RWPE2 (cell line): ENCODE data around the gene HOXB5.

Experiments used
- ATAC-seq: fragments of 200-7000 bp; cut with Tn5 transposase; 3 replicates; pipeline ENCODE4 v1.9.1; 2021; ENCODE audit warnings: low read depth
- DNase-seq: peaks from one replicate; pipeline ENCODE4 v3.0.0-alpha.2; 2020; ENCODE audit warnings: low spot score
- H3K27ac ChIP-seq: fragments of 450-650 bp; 2 replicates; pipeline ENCODE4 v1.5.1; 2017; ENCODE audit warnings: mild to moderate bottlenecking; ENCODE audit not compliant: poor library complexity, severe bottlenecking
- H3K27me3 ChIP-seq: fragments of 250-450 bp; sonication (Bioruptor Pico); 2 replicates; pipeline ENCODE4 v1.5.1; 2021; ENCODE audit warnings: mild to moderate bottlenecking, moderate library complexity; ENCODE audit not compliant: insufficient read depth, poor library complexity, severe bottlenecking
- H3K36me3 ChIP-seq: fragments of 250-450 bp; sonication (Bioruptor Pico); 2 replicates; pipeline ENCODE4 v1.5.1; 2020; ENCODE audit warnings: low read depth, mild to moderate bottlenecking, moderate library complexity
- H3K4me1 ChIP-seq: fragments of 250-450 bp; sonication (Bioruptor Pico); 2 replicates; pipeline ENCODE4 v1.5.1; 2021; ENCODE audit warnings: mild to moderate bottlenecking, moderate library complexity; ENCODE audit not compliant: insufficient read depth, poor library complexity, severe bottlenecking
- H3K4me3 ChIP-seq: fragments of 250-450 bp; sonication (Bioruptor Pico); 2 replicates; pipeline ENCODE4 v1.5.1; 2021; ENCODE audit warnings: mild to moderate bottlenecking, moderate library complexity; ENCODE audit not compliant: severe bottlenecking
- H3K9me3 ChIP-seq: fragments of 250-450 bp; sonication (Bioruptor Pico); 2 replicates; pipeline ENCODE4 v1.5.1; 2021; ENCODE audit warnings: mild to moderate bottlenecking, moderate library complexity; ENCODE audit not compliant: severe bottlenecking
- TF ChIP-seq, protein P1 (sequence below): fragments of 450-650 bp; IDR thresholded peaks from one replicate; pipeline ENCODE4 v1.5.1; 2017; ENCODE audit warnings: mild to moderate bottlenecking, moderate library complexity; ENCODE audit not compliant: poor library complexity, severe bottlenecking

HOXB5 gene

GRCh38 chr17:48601207-48601538 is 7.6 kb upstream of the HOXB5 start:
- ATAC-seq (no peak), DNase-seq (no peak)
- no peaks in the 10 kb centered on the region for H3K27me3 ChIP-seq
- no peak overlapping the region for H3K4me3 ChIP-seq
- H3K36me3 ChIP-seq = no peaks in the 10 kb centered on the region
- no peaks in the 10 kb centered on the region for H3K9me3 ChIP-seq
- TF ChIP-seq, protein P1, sequence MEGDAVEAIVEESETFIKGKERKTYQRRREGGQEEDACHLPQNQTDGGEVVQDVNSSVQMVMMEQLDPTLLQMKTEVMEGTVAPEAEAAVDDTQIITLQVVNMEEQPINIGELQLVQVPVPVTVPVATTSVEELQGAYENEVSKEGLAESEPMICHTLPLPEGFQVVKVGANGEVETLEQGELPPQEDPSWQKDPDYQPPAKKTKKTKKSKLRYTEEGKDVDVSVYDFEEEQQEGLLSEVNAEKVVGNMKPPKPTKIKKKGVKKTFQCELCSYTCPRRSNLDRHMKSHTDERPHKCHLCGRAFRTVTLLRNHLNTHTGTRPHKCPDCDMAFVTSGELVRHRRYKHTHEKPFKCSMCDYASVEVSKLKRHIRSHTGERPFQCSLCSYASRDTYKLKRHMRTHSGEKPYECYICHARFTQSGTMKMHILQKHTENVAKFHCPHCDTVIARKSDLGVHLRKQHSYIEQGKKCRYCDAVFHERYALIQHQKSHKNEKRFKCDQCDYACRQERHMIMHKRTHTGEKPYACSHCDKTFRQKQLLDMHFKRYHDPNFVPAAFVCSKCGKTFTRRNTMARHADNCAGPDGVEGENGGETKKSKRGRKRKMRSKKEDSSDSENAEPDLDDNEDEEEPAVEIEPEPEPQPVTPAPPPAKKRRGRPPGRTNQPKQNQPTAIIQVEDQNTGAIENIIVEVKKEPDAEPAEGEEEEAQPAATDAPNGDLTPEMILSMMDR = no peak
- H3K27ac ChIP-seq = no peak overlapping the region
- H3K4me1 ChIP-seq = peaks cover 13% of the 10 kb centered on the region

DNA sequence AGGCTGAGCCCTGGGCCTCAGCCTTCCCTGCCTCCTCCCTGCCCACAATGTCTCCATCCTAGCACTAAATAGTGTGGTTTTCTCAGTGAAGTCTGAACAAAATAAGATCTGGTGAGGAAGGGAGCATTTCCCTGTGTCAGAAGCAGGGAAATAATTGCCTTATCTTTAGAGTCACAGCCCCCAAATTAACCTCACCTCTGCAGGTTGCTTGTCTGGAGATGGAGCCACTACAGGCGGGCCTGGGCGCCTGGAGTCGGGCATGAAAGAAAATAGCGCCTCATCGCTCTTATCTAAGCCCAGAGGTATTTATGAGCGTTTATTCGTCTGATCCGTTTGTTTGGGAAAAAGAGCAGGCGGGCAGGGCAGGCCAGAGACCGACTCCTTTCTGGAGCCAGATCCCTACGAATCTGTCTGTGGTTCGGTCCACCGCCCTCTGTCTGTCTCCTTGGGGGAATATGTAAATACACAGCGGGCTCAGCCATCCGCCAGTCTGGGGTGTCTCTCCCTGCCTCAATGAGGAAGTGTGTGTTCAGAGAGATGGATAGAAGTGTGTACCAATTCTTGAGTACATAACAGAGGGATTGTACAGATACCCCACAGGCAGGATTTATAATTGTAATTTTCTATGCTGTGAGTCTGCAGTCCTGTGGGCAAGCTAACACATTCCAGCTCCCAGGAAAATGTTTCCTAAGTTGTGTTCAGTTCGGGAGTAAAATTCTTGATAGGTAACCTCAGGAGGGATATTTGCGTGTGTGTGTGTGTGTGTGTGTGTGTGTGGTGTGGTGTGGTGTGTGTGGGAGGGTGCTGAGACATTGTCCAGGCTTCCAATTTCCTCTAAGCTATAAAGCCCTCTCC is 6.9 kb upstream of the HOXB5 start:
- ATAC-seq (no peak), DNase-seq (no peak)
- no peaks in the 10 kb centered on the region for H3K36me3 ChIP-seq
- H3K9me3 ChIP-seq = no peaks in the 10 kb centered on the region
- no peak overlapping the region for H3K27ac ChIP-seq
- H3K4me3 ChIP-seq = no peak overlapping the region
- no peaks in the 10 kb centered on the region for H3K27me3 ChIP-seq
- peaks cover 13% of the 10 kb centered on the region for H3K4me1 ChIP-seq
- TF ChIP-seq, protein P1 = no peak

DNA sequence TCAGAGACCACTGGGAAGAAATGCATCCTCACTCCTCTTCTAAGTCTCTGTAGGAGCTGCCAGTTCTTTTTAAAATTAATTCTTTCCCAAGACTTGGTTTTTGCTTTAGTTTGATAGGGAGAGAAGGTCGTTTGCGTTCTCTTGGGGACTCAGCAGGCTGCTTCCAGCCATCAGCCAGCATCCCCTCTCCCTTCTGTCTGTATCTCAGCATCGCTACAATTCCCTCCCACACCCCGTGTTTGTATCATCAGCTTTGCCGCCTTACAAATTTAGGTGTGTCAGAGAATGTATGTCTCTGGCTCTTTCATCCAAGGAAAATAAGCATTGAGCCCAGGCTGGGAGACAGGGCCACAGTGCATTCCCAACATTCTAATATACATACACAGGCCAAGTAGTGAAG is 5.8 kb upstream of the HOXB5 start:
- DNase-seq (no peak), ATAC-seq (no peak)
- peaks cover 6% of the 10 kb centered on the region for H3K4me1 ChIP-seq
- no peak overlapping the region for H3K27ac ChIP-seq
- no peak overlapping the region for H3K4me3 ChIP-seq
- H3K27me3 ChIP-seq = no peaks in the 10 kb centered on the region
- no peaks in the 10 kb centered on the region for H3K9me3 ChIP-seq
- H3K36me3 ChIP-seq = no peaks in the 10 kb centered on the region
- TF ChIP-seq, protein P1 = no peak

DNA sequence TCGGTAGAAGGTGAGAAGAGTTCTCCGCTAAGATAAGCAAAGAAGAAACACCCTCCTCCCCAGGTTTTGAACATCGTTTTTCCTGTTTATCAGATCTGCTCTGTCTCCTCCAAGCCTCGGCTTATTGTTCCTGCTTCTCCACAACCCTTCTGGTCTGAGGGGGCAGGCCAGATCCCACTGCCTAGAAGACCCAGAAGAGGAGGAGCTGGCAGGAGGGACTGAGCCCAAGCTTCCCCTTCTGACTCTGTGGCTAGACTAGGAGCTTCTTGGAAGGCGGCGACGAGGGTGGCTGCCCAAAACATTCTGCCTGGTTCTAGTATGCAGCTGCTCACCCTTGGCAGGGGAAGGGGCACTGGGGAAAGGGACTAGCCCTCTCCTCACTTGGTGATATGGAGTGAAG is 5.2 kb upstream of the HOXB5 start:
- Histone ChIP-seq H3K9me3 (no peaks in the 10 kb centered on the region), H3K27ac (no peak overlapping the region), H3K36me3 (no peaks in the 10 kb centered on the region), H3K27me3 (no peaks in the 10 kb centered on the region), H3K4me1 (peaks cover 6% of the 10 kb centered on the region), H3K4me3 (no peak overlapping the region)
- no peak for ATAC-seq
- TF ChIP-seq, protein P1 = no peak
- no peak for DNase-seq

- peak; percentile 59 for ATAC-seq
- H3K4me3 ChIP-seq = peak overlapping the region; percentile 38
Observed at GRCh38 chr17:48597778-48598631, 4.4 kb upstream of the HOXB5 start.

More at GRCh38 chr17:48597778-48598631, 4.4 kb upstream of the HOXB5 start:
- Histone ChIP-seq H3K27ac (peak overlapping the region; percentile 16), H3K9me3 (no peaks in the 10 kb centered on the region), H3K4me1 (peaks cover 6% of the 10 kb centered on the region), H3K36me3 (no peaks in the 10 kb centered on the region), H3K27me3 (no peaks in the 10 kb centered on the region)
- no peak for DNase-seq
- TF ChIP-seq, protein P1 = no peak
